ENCODE data around the gene ILRUN. TPM values are rescaled to one million over a fixed set of nuclear protein-coding genes. Genes with fewer than 3 reads are reported as not detected.

The ILRUN gene
- total and polyA plus RNA-seq, 9 of the 15 experiments (the other 6 are each of a cell fraction or from before 2014, with no cell fraction given) = 24.9 to 78.9 (median 53.4) TPM

DNA sequence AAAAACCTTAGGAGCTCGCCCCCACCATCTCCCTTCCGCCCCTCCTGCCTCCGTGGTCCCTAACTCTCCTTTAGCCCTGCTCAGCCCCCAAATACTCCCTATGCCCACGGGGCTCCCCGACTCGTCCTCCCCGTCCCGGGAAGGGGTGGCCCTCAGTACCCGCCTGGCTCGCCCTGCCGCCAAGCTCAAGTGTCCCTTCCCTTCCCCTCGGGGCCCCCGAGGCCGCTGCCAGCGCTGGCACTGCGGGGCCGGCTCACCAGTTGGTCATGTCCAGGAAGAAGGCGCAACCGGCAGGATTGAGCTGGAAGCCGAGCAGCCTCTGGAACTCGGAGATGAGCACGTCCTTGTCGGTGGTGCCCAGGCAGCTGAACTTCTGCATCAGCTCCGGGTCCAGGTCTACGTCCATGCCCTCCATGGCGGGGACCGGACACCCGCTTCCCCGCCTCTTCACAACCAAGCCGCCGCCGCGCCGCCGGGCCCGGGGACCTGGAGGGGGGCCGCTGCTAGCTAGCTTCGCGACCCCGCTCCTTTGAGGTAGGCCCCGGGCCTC lies 303 bp downstream of the ILRUN start (continued):
- TF ChIP-seq PRDM10 (IDR thresholded peaks at IDR 0.05; ENCODE audit: partially characterized antibody) (no peak), SRSF9 (IDR thresholded peaks at IDR 0.05; ENCODE audit: borderline replicate concordance, low read depth, low read length) (no peak), ZBTB17 (CRISPR knock-in tag; IDR thresholded peaks at IDR 0.05) (0 out of 2 replicates have a peak, but pooled peaks have one; percentile 13), ZEB2 (IDR thresholded peaks at IDR 0.05) (no peak), KHSRP (IDR thresholded peaks at IDR 0.05) (no peak), ZNF507 (tag; conservative IDR thresholded peaks at IDR 0.05) (no peak), NCOA6 (IDR thresholded peaks at IDR 0.05) (no peak), CREBBP (IDR thresholded peaks at IDR 0.05; ENCODE audit: low read depth, low read length) (no peak), ZNF639 (CRISPR knock-in tag; conservative IDR thresholded peaks at IDR 0.05 in 1 of 2, IDR thresholded peaks at IDR 0.05 in 1 of 2) (peak in 1 of 2 experiments; percentile 89; a peak in 2 of 4 replicates), KDM4B (IDR thresholded peaks at IDR 0.05; ENCODE audit: borderline replicate concordance in 2 of 2, low read depth in 1 of 2) (peak in 1 of 2 experiments; percentile 19; a peak in 1 of 4 replicates), ZNF583 (CRISPR knock-in tag; IDR thresholded peaks at IDR 0.05) (no peak)
- TF ChIP-seq, protein P1, sequence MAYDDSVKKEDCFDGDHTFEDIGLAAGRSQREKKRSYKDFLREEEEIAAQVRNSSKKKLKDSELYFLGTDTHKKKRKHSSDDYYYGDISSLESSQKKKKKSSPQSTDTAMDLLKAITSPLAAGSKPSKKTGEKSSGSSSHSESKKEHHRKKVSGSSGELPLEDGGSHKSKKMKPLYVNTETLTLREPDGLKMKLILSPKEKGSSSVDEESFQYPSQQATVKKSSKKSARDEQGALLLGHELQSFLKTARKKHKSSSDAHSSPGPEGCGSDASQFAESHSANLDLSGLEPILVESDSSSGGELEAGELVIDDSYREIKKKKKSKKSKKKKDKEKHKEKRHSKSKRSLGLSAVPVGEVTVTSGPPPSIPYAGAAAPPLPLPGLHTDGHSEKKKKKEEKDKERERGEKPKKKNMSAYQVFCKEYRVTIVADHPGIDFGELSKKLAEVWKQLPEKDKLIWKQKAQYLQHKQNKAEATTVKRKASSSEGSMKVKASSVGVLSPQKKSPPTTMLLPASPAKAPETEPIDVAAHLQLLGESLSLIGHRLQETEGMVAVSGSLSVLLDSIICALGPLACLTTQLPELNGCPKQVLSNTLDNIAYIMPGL (CRISPR knock-in tag; IDR thresholded peaks at IDR 0.05) = 0 out of 2 replicates have a peak, but pooled peaks have one; percentile 24
- TF ChIP-seq, protein P2, sequence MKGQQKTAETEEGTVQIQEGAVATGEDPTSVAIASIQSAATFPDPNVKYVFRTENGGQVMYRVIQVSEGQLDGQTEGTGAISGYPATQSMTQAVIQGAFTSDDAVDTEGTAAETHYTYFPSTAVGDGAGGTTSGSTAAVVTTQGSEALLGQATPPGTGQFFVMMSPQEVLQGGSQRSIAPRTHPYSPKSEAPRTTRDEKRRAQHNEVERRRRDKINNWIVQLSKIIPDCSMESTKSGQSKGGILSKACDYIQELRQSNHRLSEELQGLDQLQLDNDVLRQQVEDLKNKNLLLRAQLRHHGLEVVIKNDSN (CRISPR knock-in tag; IDR thresholded peaks at IDR 0.05) = no peak
- TF ChIP-seq, protein P3, sequence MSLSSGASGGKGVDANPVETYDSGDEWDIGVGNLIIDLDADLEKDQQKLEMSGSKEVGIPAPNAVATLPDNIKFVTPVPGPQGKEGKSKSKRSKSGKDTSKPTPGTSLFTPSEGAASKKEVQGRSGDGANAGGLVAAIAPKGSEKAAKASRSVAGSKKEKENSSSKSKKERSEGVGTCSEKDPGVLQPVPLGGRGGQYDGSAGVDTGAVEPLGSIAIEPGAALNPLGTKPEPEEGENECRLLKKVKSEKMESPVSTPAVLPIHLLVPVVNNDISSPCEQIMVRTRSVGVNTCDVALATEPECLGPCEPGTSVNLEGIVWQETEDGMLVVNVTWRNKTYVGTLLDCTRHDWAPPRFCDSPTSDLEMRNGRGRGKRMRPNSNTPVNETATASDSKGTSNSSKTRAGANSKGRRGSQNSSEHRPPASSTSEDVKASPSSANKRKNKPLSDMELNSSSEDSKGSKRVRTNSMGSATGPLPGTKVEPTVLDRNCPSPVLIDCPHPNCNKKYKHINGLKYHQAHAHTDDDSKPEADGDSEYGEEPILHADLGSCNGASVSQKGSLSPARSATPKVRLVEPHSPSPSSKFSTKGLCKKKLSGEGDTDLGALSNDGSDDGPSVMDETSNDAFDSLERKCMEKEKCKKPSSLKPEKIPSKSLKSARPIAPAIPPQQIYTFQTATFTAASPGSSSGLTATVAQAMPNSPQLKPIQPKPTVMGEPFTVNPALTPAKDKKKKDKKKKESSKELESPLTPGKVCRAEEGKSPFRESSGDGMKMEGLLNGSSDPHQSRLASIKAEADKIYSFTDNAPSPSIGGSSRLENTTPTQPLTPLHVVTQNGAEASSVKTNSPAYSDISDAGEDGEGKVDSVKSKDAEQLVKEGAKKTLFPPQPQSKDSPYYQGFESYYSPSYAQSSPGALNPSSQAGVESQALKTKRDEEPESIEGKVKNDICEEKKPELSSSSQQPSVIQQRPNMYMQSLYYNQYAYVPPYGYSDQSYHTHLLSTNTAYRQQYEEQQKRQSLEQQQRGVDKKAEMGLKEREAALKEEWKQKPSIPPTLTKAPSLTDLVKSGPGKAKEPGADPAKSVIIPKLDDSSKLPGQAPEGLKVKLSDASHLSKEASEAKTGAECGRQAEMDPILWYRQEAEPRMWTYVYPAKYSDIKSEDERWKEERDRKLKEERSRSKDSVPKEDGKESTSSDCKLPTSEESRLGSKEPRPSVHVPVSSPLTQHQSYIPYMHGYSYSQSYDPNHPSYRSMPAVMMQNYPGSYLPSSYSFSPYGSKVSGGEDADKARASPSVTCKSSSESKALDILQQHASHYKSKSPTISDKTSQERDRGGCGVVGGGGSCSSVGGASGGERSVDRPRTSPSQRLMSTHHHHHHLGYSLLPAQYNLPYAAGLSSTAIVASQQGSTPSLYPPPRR (CRISPR knock-in tag; IDR thresholded peaks at IDR 0.05; ENCODE audit: borderline replicate concordance) = no peak

All from K562 (cell line).